Osteoblast (primary cell): Measurements from ENCODE around the gene UNK. TPM values are rescaled to one million over a fixed set of nuclear protein-coding genes. Genes with fewer than 3 reads are reported as not detected.
"Not testable (repeated sequence)": the region's sequence is repeated elsewhere in the genome, so short reads cannot be mapped to it uniquely, and the experiment has no call there.

Experiments
- DNase-seq: peaks from one replicate; pipeline ENCODE4 v3.0.0; 2011; ENCODE audit warnings: low spot score, mixed read lengths; ENCODE audit not compliant: insufficient read length; ENCODE audit errors: missing footprints
- H2AFZ ChIP-seq: 2 replicates; pipeline ENCODE4 v1.6.0; 2011; ENCODE audit warnings: mild to moderate bottlenecking, low read length
- H3K27ac ChIP-seq: 2 replicates; pipeline ENCODE4 v1.5.1; 2011; ENCODE audit warnings: mild to moderate bottlenecking, low read depth, low read length, moderate library complexity
- H3K27me3 ChIP-seq: 2 replicates; pipeline ENCODE4 v1.6.0; 2012; ENCODE audit warnings: mild to moderate bottlenecking, control low read depth, inconsistent platforms, low read length, moderate library complexity; ENCODE audit not compliant: insufficient read depth
- H3K36me3 ChIP-seq: 2 replicates; pipeline ENCODE4 v1.5.1; 2011; ENCODE audit warnings: mild to moderate bottlenecking, low read length, control low read depth, moderate library complexity; ENCODE audit not compliant: insufficient read depth
- H3K4me1 ChIP-seq: 2 replicates; pipeline ENCODE4 v1.5.1; 2011; ENCODE audit warnings: mild to moderate bottlenecking, low read length, control low read depth, moderate library complexity; ENCODE audit not compliant: insufficient read depth
- H3K4me2 ChIP-seq: 2 replicates; pipeline ENCODE4 v1.6.0; 2011; ENCODE audit warnings: mild to moderate bottlenecking, low read length; ENCODE audit not compliant: insufficient read depth
- H3K4me3 ChIP-seq: fragments of 200-600 bp; sonication (generic); 3 replicates; pipeline ENCODE4 v1.5.1; 2012; ENCODE audit warnings: mild to moderate bottlenecking, low read length, inconsistent platforms; ENCODE audit not compliant: insufficient read depth
- H3K79me2 ChIP-seq: 2 replicates; pipeline ENCODE4 v1.6.0; 2012; ENCODE audit warnings: mild to moderate bottlenecking, low read length, control low read depth, inconsistent platforms; ENCODE audit not compliant: insufficient read depth
- H3K9me3 ChIP-seq: 2 replicates; pipeline ENCODE4 v1.5.1; 2011; ENCODE audit warnings: low read depth, low read length, control low read depth
- H4K20me1 ChIP-seq: 2 replicates; pipeline ENCODE4 v1.6.0; 2012; ENCODE audit warnings: mild to moderate bottlenecking, low read length, control low read depth; ENCODE audit not compliant: insufficient read depth
- total RNA-seq: library from RNA; depleted of rRNA; stranded (reverse); fragments of >200 nt; gene quantifications from 2 replicates; pipeline ENCODE4 v1.2.3, GENCODE V29; 2012
- TF ChIP-seq, protein P1 (sequence below): IDR thresholded peaks from 2 replicates; pipeline ENCODE4 v1.5.1; 2011; ENCODE audit warnings: mild to moderate bottlenecking, low read depth, low read length, moderate library complexity; ENCODE audit errors: extremely low read depth

The UNK gene
- total RNA-seq, 1 donor, result 18.5 TPM

GRCh38 chr17:75856062-75856756, 71.6 kb downstream of the UNK start:
- Histone ChIP-seq H4K20me1 (peaks cover 3% of the 10 kb centered on the region), H3K4me2 (peak overlapping the region; percentile 85), H3K27me3 (no peaks in the 10 kb centered on the region), H3K27ac (peak overlapping the region; percentile 84), H3K36me3 (peaks cover 5% of the 10 kb centered on the region), H2AFZ (peak overlapping the region; percentile 97), H3K79me2 (peaks cover 25% of the 10 kb centered on the region), H3K4me1 (peaks cover 26% of the 10 kb centered on the region), H3K4me3 (peak overlapping the region; percentile 100), H3K9me3 (no peaks in the 10 kb centered on the region)
- peak; percentile 77 for DNase-seq
- TF ChIP-seq, protein P1, sequence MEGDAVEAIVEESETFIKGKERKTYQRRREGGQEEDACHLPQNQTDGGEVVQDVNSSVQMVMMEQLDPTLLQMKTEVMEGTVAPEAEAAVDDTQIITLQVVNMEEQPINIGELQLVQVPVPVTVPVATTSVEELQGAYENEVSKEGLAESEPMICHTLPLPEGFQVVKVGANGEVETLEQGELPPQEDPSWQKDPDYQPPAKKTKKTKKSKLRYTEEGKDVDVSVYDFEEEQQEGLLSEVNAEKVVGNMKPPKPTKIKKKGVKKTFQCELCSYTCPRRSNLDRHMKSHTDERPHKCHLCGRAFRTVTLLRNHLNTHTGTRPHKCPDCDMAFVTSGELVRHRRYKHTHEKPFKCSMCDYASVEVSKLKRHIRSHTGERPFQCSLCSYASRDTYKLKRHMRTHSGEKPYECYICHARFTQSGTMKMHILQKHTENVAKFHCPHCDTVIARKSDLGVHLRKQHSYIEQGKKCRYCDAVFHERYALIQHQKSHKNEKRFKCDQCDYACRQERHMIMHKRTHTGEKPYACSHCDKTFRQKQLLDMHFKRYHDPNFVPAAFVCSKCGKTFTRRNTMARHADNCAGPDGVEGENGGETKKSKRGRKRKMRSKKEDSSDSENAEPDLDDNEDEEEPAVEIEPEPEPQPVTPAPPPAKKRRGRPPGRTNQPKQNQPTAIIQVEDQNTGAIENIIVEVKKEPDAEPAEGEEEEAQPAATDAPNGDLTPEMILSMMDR, result no peak

DNA sequence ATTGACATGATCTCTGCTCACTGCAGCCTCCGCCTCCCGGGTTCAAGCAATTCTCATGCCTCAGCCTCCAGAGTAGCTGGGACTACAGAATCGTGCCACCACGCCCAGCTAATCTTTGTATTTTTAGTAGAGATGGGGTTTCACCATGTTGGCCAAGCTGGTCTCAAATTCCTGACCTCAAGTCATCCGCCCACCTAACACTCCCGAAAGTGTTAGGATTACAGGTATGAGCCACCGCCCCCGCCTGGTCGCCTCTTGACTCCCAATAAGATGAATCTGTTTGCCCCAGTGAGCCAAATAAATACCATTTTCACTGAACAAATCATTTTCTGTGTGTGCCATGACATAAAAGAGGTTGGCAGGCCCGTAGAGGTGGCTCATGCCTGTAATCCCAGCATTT, 74.8 kb downstream of the UNK start:
- H3K4me1 ChIP-seq, result peaks cover 12% of the 10 kb centered on the region
- not testable (repeated sequence) for DNase-seq, H2AFZ ChIP-seq, H3K36me3 ChIP-seq, H3K27me3 ChIP-seq, H4K20me1 ChIP-seq, H3K4me3 ChIP-seq, H3K27ac ChIP-seq, H3K4me2 ChIP-seq, H3K79me2 ChIP-seq, H3K9me3 ChIP-seq

DNA sequence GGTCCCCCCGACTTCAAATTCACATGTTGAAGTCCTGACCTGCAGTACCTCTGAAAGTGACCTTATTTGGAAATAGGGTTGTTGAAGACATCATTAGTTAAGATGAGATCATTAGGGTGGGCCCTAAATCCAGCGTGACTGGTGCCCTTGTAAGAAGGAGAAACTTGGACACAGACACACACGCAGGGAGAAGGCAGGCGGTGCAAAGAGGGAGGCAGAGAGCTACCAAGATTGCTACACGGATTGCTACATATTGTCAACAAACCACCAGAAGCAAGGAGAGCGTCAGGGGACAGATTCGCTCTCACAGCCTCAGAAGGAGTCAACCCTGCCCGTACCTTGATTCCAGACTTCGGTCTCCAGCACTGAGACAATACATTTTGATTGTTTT, 77.3 kb downstream of the UNK start:
- TF ChIP-seq, protein P1, result no peak
- H3K27me3 ChIP-seq, result no peaks in the 10 kb centered on the region
- no peak overlapping the region for H3K4me2 ChIP-seq
- no peaks in the 10 kb centered on the region for H3K4me1 ChIP-seq
- peak overlapping the region; percentile 3 for H2AFZ ChIP-seq
- H3K9me3 ChIP-seq, result no peaks in the 10 kb centered on the region
- no peak overlapping the region for H3K27ac ChIP-seq
- peak; percentile 21 for DNase-seq
- no peaks in the 10 kb centered on the region for H4K20me1 ChIP-seq
- H3K79me2 ChIP-seq, result no peaks in the 10 kb centered on the region
- H3K36me3 ChIP-seq, result no peaks in the 10 kb centered on the region
- no peak overlapping the region for H3K4me3 ChIP-seq

GRCh38 chr17:75864448-75864871, 79.9 kb downstream of the UNK start:
- Histone ChIP-seq H3K4me1 (peaks cover 5% of the 10 kb centered on the region), H3K4me3 (no peak overlapping the region), H3K27me3 (no peaks in the 10 kb centered on the region), H3K79me2 (no peaks in the 10 kb centered on the region), H3K4me2 (peak overlapping the region; percentile 13), H3K36me3 (no peaks in the 10 kb centered on the region), H3K27ac (no peak overlapping the region), H4K20me1 (no peaks in the 10 kb centered on the region), H2AFZ (peak overlapping the region; percentile 57), H3K9me3 (no peaks in the 10 kb centered on the region)
- DNase-seq, result peak; percentile 72
- TF ChIP-seq, protein P1, result no peak

- not testable (repeated sequence) for H4K20me1 ChIP-seq, H3K4me2 ChIP-seq, H3K9me3 ChIP-seq
Measured at GRCh38 chr17:75864887-75865286, 80.3 kb downstream of the UNK start.

DNA sequence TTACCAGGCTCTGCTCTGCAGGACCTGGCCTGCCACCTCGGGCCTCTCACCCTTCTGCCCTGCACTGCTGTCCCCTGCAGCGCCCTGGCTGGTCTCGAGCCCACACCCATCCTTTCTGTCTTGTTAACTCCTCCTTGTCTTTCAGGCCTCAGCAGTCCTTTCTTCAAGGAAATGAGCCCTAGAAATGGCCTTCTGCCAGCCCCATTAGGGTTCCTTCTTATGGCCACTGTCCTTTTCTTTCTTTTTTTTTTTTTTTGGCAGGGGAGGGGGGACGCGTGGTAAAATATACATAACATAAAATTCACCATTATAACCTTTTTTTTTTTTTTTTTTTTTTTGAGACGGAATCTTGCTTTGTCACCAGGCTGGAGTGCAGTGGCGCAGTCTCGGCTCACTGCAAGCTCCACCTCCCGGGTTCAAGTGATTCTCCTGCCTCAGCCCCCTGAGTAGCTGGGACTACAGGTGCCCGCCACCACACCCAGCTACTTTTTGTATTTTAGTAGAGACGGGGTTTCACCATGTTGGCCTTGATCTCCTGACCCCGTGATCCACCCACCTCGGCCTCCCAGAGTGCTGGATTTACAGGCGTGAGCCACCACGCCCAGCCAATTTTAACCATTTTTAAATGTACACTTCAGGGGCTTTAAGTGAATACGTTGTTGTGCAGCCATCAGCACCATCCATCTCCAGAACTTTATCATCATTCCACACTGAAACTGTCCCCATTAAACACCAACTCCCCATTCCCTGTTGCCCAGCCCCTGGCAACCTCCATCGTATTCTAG, 81.0 kb downstream of the UNK start:
- not testable (repeated sequence) for H3K27ac ChIP-seq, H3K36me3 ChIP-seq, H3K9me3 ChIP-seq, H2AFZ ChIP-seq, H4K20me1 ChIP-seq, H3K4me2 ChIP-seq, H3K4me1 ChIP-seq, H3K27me3 ChIP-seq, H3K4me3 ChIP-seq, H3K79me2 ChIP-seq
- DNase-seq, result peak; percentile 43

More at GRCh38 chr17:75864887-75865286, 80.3 kb downstream of the UNK start:
- H3K27me3 ChIP-seq, H3K36me3 ChIP-seq, H3K4me3 ChIP-seq, H3K27ac ChIP-seq, H3K4me1 ChIP-seq, H3K79me2 ChIP-seq, DNase-seq: not testable (repeated sequence)
- H2AFZ ChIP-seq, result peak overlapping the region; percentile 57
